ENCODE data around the gene ECEL1. TPM values are rescaled to one million over a fixed set of nuclear protein-coding genes. Genes with fewer than 3 reads are reported as not detected.

ECEL1 gene
- total and polyA plus RNA-seq, 7 experiments from 2014 or later = not detected

DNA sequence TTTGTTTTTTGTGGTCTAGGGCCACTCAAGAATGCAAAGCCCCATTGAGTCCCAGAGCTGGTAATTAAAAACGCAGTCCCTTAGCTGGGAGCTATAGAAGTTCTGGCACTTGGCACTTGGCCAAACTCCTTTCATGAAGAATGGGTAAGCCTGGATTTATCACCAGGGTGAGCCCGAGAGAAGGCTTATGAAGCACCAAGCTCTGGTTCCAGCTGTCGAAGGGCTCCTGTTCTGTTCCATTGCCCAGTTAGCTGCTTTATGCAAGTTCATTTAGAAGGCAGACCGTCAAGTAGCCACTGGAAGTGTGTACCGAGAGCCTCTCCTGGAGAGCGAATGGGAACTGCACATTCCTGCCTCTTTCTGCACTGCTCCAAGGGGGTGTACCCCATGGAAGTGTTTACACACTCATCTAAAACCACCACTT lies 14.2 kb downstream of the ECEL1 start:
- Mint-ChIP-seq H3K27me3 (peaks cover 35 to 47% (median 37%) of the 10 kb centered on the region in 5 donors), H3K36me3 (peaks cover 0 to 12% (median 0%) of the 10 kb centered on the region in 5 donors), H3K4me3 (no peak overlapping the region), H3K27ac (no peak overlapping the region), H3K4me1 (peaks cover 0 to 2% (median 0%) of the 10 kb centered on the region in 7 donors), H3K9me3 (peaks cover 3 to 21% (median 11%) of the 10 kb centered on the region in 11 donors)
- intact Hi-C loops (cut with micrococcal nuclease) = no loop called here
- H3K9me3 ChIP-seq (ENCODE audit: control insufficient read depth in 2 of 3, low read length in 3 of 3) = peaks cover 0 to 9% (median 0%) of the 10 kb centered on the region in 3 experiments
- no peaks in the 10 kb centered on the region for H3K36me3 ChIP-seq (ENCODE audit: control insufficient read depth in 2 of 3, insufficient read depth in 3 of 3, low read length in 3 of 3)
- ATAC-seq (no peak), DNase-seq (no peak)
- H3K4me3 ChIP-seq (ENCODE audit: low read length) = no peak overlapping the region
- no peak overlapping the region for H3K27ac ChIP-seq (ENCODE audit: low read depth, low read length)
- peaks cover 0 to 3% of the 10 kb centered on the region in 2 donors for H3K27me3 ChIP-seq (ENCODE audit: control insufficient read depth in 2 of 2, insufficient read depth in 2 of 2, low read length in 2 of 2)
- POLR2A ChIA-PET = no interaction called here
- no peaks in the 10 kb centered on the region for H3K4me1 ChIP-seq (ENCODE audit: control insufficient read depth in 2 of 2, insufficient read depth in 2 of 2, low read length in 2 of 2)
- CTCF ChIA-PET = interaction anchor here (1.1 kb wide), 1 partner anchor 8 kb away, joined by 3 read pairs; no protein-coding TSS in a partner anchor

DNA sequence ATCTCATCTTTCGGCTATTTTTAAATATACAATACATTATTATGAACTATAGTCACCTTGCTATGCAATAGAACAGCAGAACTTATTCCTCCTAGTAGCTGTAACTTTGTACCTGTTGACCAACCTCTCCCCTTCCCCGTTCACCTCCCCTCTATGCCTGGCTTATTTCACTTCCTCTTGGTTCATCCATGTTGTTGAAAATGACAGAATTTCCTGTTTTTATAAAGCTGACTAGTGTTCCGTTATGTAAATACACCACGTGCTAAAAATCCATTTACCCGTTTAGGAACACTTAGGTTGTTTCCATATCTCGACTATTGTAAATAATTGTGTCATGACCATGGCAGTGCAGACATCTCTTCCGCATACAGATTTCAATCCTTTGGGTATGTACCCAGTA lies 21.4 kb downstream of the ECEL1 start:
- no peak for ATAC-seq
- Mint-ChIP-seq H3K27me3 (peaks cover 11 to 41% (median 18%) of the 10 kb centered on the region in 5 donors), H3K4me1 (no peaks in the 10 kb centered on the region), H3K36me3 (no peaks in the 10 kb centered on the region), H3K4me3 (no peak overlapping the region), H3K27ac (no peak overlapping the region), H3K9me3 (peaks cover 0 to 9% (median 0%) of the 10 kb centered on the region in 11 donors)
- H3K4me3 ChIP-seq (ENCODE audit: low read length) = no peak overlapping the region
- no peaks in the 10 kb centered on the region for H3K4me1 ChIP-seq (ENCODE audit: control insufficient read depth in 2 of 2, insufficient read depth in 2 of 2, low read length in 2 of 2)
- DNase-seq = no peak
- H3K27me3 ChIP-seq (ENCODE audit: control insufficient read depth in 2 of 2, insufficient read depth in 2 of 2, low read length in 2 of 2) = no peaks in the 10 kb centered on the region
- H3K36me3 ChIP-seq (ENCODE audit: control insufficient read depth in 2 of 3, insufficient read depth in 3 of 3, low read length in 3 of 3) = no peaks in the 10 kb centered on the region
- CTCF ChIA-PET = no interaction called here
- POLR2A ChIA-PET = interaction anchor here (0.7 kb wide), 1 partner anchor 539 kb away, joined by 3 read pairs; no protein-coding TSS in a partner anchor
- intact Hi-C loops (cut with micrococcal nuclease) = no loop called here
- no peak overlapping the region for H3K27ac ChIP-seq (ENCODE audit: low read depth, low read length)
- H3K9me3 ChIP-seq (ENCODE audit: control insufficient read depth in 2 of 3, low read length in 3 of 3) = no peaks in the 10 kb centered on the region

DNA sequence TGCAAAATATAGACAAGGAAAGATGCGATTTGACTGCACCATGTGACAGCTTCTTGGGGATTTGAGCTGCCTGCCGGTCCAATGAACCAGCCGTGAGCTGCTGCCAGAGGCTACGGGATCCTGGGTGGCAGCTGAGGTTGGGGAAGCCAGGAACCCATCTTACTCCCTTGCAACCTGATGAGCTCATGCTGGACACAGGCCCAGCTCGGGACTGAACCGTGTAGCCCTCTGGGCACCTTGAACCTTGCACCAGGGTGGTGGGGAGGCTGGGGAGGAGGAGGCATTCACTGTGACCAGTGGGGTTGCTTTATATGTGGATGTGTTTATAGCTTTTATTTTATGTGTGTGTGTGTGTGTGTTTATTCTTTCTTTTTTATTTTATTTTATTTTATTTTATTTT lies 22.6 kb downstream of the ECEL1 start:
- DNase-seq = no peak
- Mint-ChIP-seq H3K36me3 (no peaks in the 10 kb centered on the region), H3K4me1 (no peaks in the 10 kb centered on the region), H3K9me3 (peaks cover 0 to 8% (median 0%) of the 10 kb centered on the region in 11 donors), H3K4me3 (no peak overlapping the region), H3K27ac (no peak overlapping the region), H3K27me3 (peaks cover 5 to 35% (median 11%) of the 10 kb centered on the region in 5 donors)
- Histone ChIP-seq H3K9me3 (ENCODE audit: control insufficient read depth in 2 of 3, low read length in 3 of 3) (no peaks in the 10 kb centered on the region), H3K4me3 (ENCODE audit: low read length) (no peak overlapping the region), H3K27me3 (ENCODE audit: control insufficient read depth in 2 of 2, insufficient read depth in 2 of 2, low read length in 2 of 2) (no peaks in the 10 kb centered on the region), H3K27ac (ENCODE audit: low read depth, low read length) (no peak overlapping the region), H3K4me1 (ENCODE audit: control insufficient read depth in 2 of 2, insufficient read depth in 2 of 2, low read length in 2 of 2) (no peaks in the 10 kb centered on the region), H3K36me3 (ENCODE audit: control insufficient read depth in 2 of 3, insufficient read depth in 3 of 3, low read length in 3 of 3) (no peaks in the 10 kb centered on the region)
- CTCF ChIA-PET = interaction anchor here (0.9 kb wide), 1 partner anchor 8 kb away, joined by 3 read pairs; no protein-coding TSS in a partner anchor
- intact Hi-C loops (cut with micrococcal nuclease) = no loop called here
- POLR2A ChIA-PET = no interaction called here
- ATAC-seq = no peak

DNA sequence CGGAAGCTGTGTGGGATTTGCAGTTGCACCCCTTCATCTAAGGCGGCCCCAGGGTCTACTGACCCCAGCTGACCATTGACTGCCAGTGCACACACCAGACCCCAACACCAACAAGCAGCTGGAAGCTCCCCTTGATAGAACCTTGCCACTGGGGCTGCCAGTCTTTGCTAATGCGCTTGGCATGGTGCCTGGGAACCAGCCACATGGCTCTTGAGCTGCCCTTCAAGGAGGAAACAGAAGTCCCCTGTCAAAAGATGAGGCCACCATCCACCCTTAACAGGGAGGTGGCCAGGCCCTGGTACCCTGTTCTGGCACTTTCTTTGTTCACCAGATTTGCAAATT lies 23.1 kb downstream of the ECEL1 start:
- peaks cover 0 to 8% (median 0%) of the 10 kb centered on the region in 11 donors for H3K9me3 Mint-ChIP-seq
- ChIA-PET POLR2A (no interaction called here), CTCF (no interaction called here)
- no peaks in the 10 kb centered on the region for H3K36me3 Mint-ChIP-seq
- no peak overlapping the region for H3K27ac ChIP-seq (ENCODE audit: low read depth, low read length)
- no peaks in the 10 kb centered on the region for H3K36me3 ChIP-seq (ENCODE audit: control insufficient read depth in 2 of 3, insufficient read depth in 3 of 3, low read length in 3 of 3)
- H3K4me3 ChIP-seq (ENCODE audit: low read length) = no peak overlapping the region
- no peaks in the 10 kb centered on the region for H3K9me3 ChIP-seq (ENCODE audit: control insufficient read depth in 2 of 3, low read length in 3 of 3)
- no peaks in the 10 kb centered on the region for H3K27me3 ChIP-seq (ENCODE audit: control insufficient read depth in 2 of 2, insufficient read depth in 2 of 2, low read length in 2 of 2)
- no peak overlapping the region for H3K27ac Mint-ChIP-seq
- H3K4me1 Mint-ChIP-seq = no peaks in the 10 kb centered on the region
- no peak overlapping the region for H3K4me3 Mint-ChIP-seq
- H3K4me1 ChIP-seq (ENCODE audit: control insufficient read depth in 2 of 2, insufficient read depth in 2 of 2, low read length in 2 of 2) = no peaks in the 10 kb centered on the region
- H3K27me3 Mint-ChIP-seq = peaks cover 5 to 32% (median 11%) of the 10 kb centered on the region in 5 donors
- DNase-seq (no peak), ATAC-seq (no peak)
- intact Hi-C loops (cut with micrococcal nuclease) = no loop called here

DNA sequence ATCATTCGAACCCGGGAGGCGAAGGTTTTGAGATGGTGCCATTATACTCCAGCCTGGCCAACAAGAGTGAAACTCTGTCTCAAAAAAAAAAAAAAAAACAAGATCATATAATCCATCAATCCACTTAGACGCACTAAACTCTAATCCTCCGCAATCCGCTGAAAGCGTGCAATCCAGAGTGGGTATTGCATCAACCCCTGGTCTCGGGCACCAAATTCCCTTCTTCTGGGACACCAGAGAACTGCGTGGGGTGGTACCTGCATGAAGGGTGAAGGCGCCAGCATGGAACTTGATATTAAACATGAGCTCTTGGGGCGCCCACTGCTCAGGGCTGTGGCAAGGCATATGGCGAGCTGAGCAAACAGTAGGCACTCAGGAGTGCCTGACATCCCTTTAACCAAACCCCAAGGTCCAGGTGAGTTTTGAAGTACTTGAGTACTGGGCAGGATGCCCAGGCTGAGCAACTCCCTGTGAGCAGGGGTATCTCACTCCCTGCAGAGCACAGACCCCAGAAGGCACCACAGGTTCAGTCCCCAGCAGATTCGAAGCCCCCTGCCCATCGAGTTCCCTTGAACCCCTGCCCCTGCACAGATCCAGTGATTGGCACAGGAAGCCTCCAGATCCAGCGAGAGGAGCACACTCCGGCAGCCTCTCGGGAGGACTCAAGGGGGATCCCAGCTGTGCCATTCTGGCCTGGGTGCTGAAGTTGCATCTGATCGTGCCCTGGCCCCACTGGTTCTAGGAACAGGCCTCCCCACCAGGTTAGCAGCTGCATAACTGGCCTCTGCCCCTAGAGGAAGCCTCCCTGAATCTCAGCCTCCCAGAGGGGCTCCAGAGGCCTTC lies 23.7 kb downstream of the ECEL1 start:
- no peak overlapping the region for H3K27ac ChIP-seq (ENCODE audit: low read depth, low read length)
- H3K4me1 ChIP-seq (ENCODE audit: control insufficient read depth in 2 of 2, insufficient read depth in 2 of 2, low read length in 2 of 2) = no peaks in the 10 kb centered on the region
- ATAC-seq (no peak), DNase-seq (no peak)
- Mint-ChIP-seq H3K4me3 (no peak overlapping the region), H3K4me1 (no peaks in the 10 kb centered on the region), H3K27ac (no peak overlapping the region), H3K27me3 (peaks cover 5 to 26% (median 15%) of the 10 kb centered on the region in 5 donors), H3K36me3 (no peaks in the 10 kb centered on the region), H3K9me3 (peaks cover 0 to 8% (median 0%) of the 10 kb centered on the region in 11 donors)
- intact Hi-C loops (cut with micrococcal nuclease) = no loop called here
- ChIA-PET CTCF (no interaction called here), POLR2A (no interaction called here)
- no peaks in the 10 kb centered on the region for H3K36me3 ChIP-seq (ENCODE audit: control insufficient read depth in 2 of 3, insufficient read depth in 3 of 3, low read length in 3 of 3)
- H3K9me3 ChIP-seq (ENCODE audit: control insufficient read depth in 2 of 3, low read length in 3 of 3) = no peaks in the 10 kb centered on the region
- no peaks in the 10 kb centered on the region for H3K27me3 ChIP-seq (ENCODE audit: control insufficient read depth in 2 of 2, insufficient read depth in 2 of 2, low read length in 2 of 2)
- no peak overlapping the region for H3K4me3 ChIP-seq (ENCODE audit: low read length)

DNA sequence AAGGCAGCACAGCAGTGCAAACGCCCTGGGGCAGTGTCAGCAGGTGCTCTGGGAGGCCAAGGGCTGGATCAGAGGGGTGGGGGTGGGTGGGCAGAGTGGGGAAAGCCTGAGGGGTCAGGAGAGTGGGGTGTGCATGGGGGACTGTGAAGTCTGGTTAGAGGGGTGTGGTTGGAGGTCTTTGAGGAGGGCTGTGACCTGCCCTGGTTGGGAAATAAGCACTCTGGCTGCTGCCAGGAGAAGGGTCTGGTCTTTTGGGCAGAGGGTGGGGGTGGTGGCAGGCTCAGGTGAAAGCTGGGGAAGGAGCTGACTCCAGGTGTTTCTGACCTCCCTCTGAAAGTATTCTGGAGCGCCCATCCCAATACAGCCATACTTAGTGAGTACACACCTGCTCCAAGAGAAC lies 27.5 kb downstream of the ECEL1 start:
- Histone ChIP-seq H3K36me3 (ENCODE audit: control insufficient read depth in 2 of 3, insufficient read depth in 3 of 3, low read length in 3 of 3) (no peaks in the 10 kb centered on the region), H3K27ac (ENCODE audit: low read depth, low read length) (no peak overlapping the region), H3K27me3 (ENCODE audit: control insufficient read depth in 2 of 2, insufficient read depth in 2 of 2, low read length in 2 of 2) (no peaks in the 10 kb centered on the region), H3K4me1 (ENCODE audit: control insufficient read depth in 2 of 2, insufficient read depth in 2 of 2, low read length in 2 of 2) (no peaks in the 10 kb centered on the region), H3K9me3 (ENCODE audit: control insufficient read depth in 2 of 3, low read length in 3 of 3) (no peaks in the 10 kb centered on the region), H3K4me3 (ENCODE audit: low read length) (no peak overlapping the region)
- Mint-ChIP-seq H3K36me3 (no peaks in the 10 kb centered on the region), H3K4me3 (no peak overlapping the region), H3K27me3 (peaks cover 3 to 32% (median 12%) of the 10 kb centered on the region in 5 donors), H3K9me3 (peaks cover 0 to 8% (median 0%) of the 10 kb centered on the region in 11 donors), H3K4me1 (peaks cover 0 to 2% (median 0%) of the 10 kb centered on the region in 7 donors), H3K27ac (no peak overlapping the region)
- intact Hi-C loops (cut with micrococcal nuclease) = no loop called here
- POLR2A ChIA-PET = no interaction called here
- DNase-seq (no peak), ATAC-seq (no peak)
- CTCF ChIA-PET = no interaction called here

All from naive thymus-derived CD4-positive, alpha-beta T cell (primary cell).